Measurements from ENCODE around the gene CFAP43.
A peak's percentile ranks its signal among the peaks of the same experiment; 100 is the strongest.
"Not testable (repeated sequence)": the region's sequence is repeated elsewhere in the genome, so short reads cannot be mapped to it uniquely, and the experiment has no call there.

CFAP43 gene

GRCh38 chr10:104230490-104230889 is 1.7 kb downstream of the CFAP43 start:
- DNase-seq (ENCODE audit: low read depth in 2 of 3, low spot score in 1 of 3), result no peak

GRCh38 chr10:104223304-104223703 is 8.9 kb downstream of the CFAP43 start:
- no peak for DNase-seq (ENCODE audit: low read depth in 2 of 3, low spot score in 1 of 3)

- no peak for DNase-seq (ENCODE audit: low read depth in 2 of 3, low spot score in 1 of 3)
These were observed 11.6 kb downstream of the CFAP43 start for GRCh38 chr10:104220522-104220921.

- DNase-seq (ENCODE audit: low read depth in 2 of 3, low spot score in 1 of 3), result no peak
These were observed 13.4 kb downstream of the CFAP43 start for GRCh38 chr10:104218751-104219150.

GRCh38 chr10:104216631-104217030 is 15.5 kb downstream of the CFAP43 start:
- DNase-seq (ENCODE audit: low read depth in 2 of 3, low spot score in 1 of 3), result no peak

GRCh38 chr10:104209575-104210198 is 22.5 kb downstream of the CFAP43 start:
- peak in 1 of 3 donors; percentile 21 for DNase-seq (ENCODE audit: low read depth in 2 of 3, low spot score in 1 of 3)

- no peak for DNase-seq (ENCODE audit: low read depth in 2 of 3, low spot score in 1 of 3)
These were observed 23.4 kb downstream of the CFAP43 start for GRCh38 chr10:104208730-104209129.

- DNase-seq (ENCODE audit: low read depth in 2 of 3, low spot score in 1 of 3), result no peak
These were observed 29.9 kb downstream of the CFAP43 start for GRCh38 chr10:104202231-104202630.

GRCh38 chr10:104201636-104202035 is 30.5 kb downstream of the CFAP43 start:
- no peak for DNase-seq (ENCODE audit: low read depth in 2 of 3, low spot score in 1 of 3)

GRCh38 chr10:104199567-104199966 is 32.6 kb downstream of the CFAP43 start:
- DNase-seq (ENCODE audit: low read depth in 2 of 3, low spot score in 1 of 3), result no peak

- no peak for DNase-seq (ENCODE audit: low read depth in 2 of 3, low spot score in 1 of 3)
These were observed 34.8 kb downstream of the CFAP43 start for GRCh38 chr10:104197364-104197763.

GRCh38 chr10:104195706-104196105 is 36.5 kb downstream of the CFAP43 start:
- DNase-seq (ENCODE audit: low read depth in 2 of 3, low spot score in 1 of 3), result no peak

GRCh38 chr10:104193787-104194186 is 38.4 kb downstream of the CFAP43 start:
- no peak for DNase-seq (ENCODE audit: low read depth in 2 of 3, low spot score in 1 of 3)

- no peak for DNase-seq (ENCODE audit: low read depth in 2 of 3, low spot score in 1 of 3)
These were observed 41.5 kb downstream of the CFAP43 start for GRCh38 chr10:104190695-104191094.

- no peak for DNase-seq (ENCODE audit: low read depth in 2 of 3, low spot score in 1 of 3)
These were observed 48.5 kb downstream of the CFAP43 start for GRCh38 chr10:104183682-104184081.

GRCh38 chr10:104174136-104174535 is 58.0 kb downstream of the CFAP43 start:
- DNase-seq (ENCODE audit: low read depth in 2 of 3, low spot score in 1 of 3), result not testable (repeated sequence)

- DNase-seq (ENCODE audit: low read depth in 2 of 3, low spot score in 1 of 3), result no peak
These were observed 61.4 kb downstream of the CFAP43 start for GRCh38 chr10:104170610-104171254.

- no peak for DNase-seq (ENCODE audit: low read depth in 2 of 3, low spot score in 1 of 3)
These were observed 76.6 kb downstream of the CFAP43 start for GRCh38 chr10:104155591-104155990.

GRCh38 chr10:104151737-104152136 is 80.4 kb downstream of the CFAP43 start:
- no peak for DNase-seq (ENCODE audit: low read depth in 2 of 3, low spot score in 1 of 3)

GRCh38 chr10:104150139-104150538 is 82.0 kb downstream of the CFAP43 start:
- no peak for DNase-seq (ENCODE audit: low read depth in 2 of 3, low spot score in 1 of 3)

GRCh38 chr10:104146882-104147281 is 85.3 kb downstream of the CFAP43 start:
- DNase-seq (ENCODE audit: low read depth in 2 of 3, low spot score in 1 of 3), result no peak

- no peak for DNase-seq (ENCODE audit: low read depth in 2 of 3, low spot score in 1 of 3)
These were observed 87.2 kb downstream of the CFAP43 start for GRCh38 chr10:104144931-104145330.

- DNase-seq (ENCODE audit: low read depth in 2 of 3, low spot score in 1 of 3), result no peak
These were observed 88.3 kb downstream of the CFAP43 start for GRCh38 chr10:104143829-104144228.
